Measurements from ENCODE around the gene KCNH1.
"Not testable (repeated sequence)": the region's sequence is repeated elsewhere in the genome, so short reads cannot be mapped to it uniquely, and the experiment has no call there.

Gene KCNH1

GRCh38 chr1:210978316-210978973 lies 155.5 kb downstream of the KCNH1 start:
- Histone ChIP-seq H3K36me3 (ENCODE audit: control insufficient read depth, insufficient read depth, low read length) (no peaks in the 10 kb centered on the region), H3K4me3 (ENCODE audit: insufficient read depth, low read depth, low read length) (no peak overlapping the region), H3K27ac (ENCODE audit: insufficient read depth, low read depth, low read length, poor library complexity, severe bottlenecking) (no peak overlapping the region), H3K4me1 (ENCODE audit: control insufficient read depth, insufficient read depth, low read length) (no peaks in the 10 kb centered on the region), H3K27me3 (ENCODE audit: control insufficient read depth, insufficient read depth, low read length, poor library complexity, severe bottlenecking) (no peaks in the 10 kb centered on the region), H3K9me3 (ENCODE audit: control insufficient read depth, low read length) (no peaks in the 10 kb centered on the region)
- WGBS, 2 experiments = 91 to 95% methylated on average over 3 to 6 of the region's 6 CpGs

DNA sequence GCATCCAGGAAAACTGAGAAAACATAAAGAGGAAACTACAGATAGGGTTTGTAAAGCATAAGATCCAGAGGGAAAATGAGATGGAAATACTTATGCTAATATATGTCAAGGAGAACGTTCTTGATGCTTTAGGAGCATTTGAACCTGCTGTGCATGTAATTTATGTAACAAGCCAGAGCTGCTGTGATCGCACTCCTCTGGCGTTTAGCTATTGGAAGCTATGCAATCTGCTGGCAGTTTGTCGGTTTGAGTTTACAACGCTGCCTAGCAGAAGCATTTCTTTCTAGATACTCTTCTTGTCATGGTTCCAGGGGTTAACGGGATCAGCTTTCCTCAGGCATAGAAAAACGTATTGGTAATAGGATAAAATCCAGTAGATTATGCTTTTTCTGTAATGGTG lies 182.7 kb downstream of the KCNH1 start:
- Histone ChIP-seq H3K9me3 (ENCODE audit: control insufficient read depth, low read length) (no peaks in the 10 kb centered on the region), H3K27ac (ENCODE audit: insufficient read depth, low read depth, low read length, poor library complexity, severe bottlenecking) (no peak overlapping the region), H3K4me1 (ENCODE audit: control insufficient read depth, insufficient read depth, low read length) (no peaks in the 10 kb centered on the region), H3K36me3 (ENCODE audit: control insufficient read depth, insufficient read depth, low read length) (no peaks in the 10 kb centered on the region), H3K4me3 (ENCODE audit: insufficient read depth, low read depth, low read length) (no peak overlapping the region), H3K27me3 (ENCODE audit: control insufficient read depth, insufficient read depth, low read length, poor library complexity, severe bottlenecking) (no peaks in the 10 kb centered on the region)
- WGBS, 2 experiments = 80 to 83% methylated on average over 6 to 7 of the region's 7 CpGs

GRCh38 chr1:210949940-210950546 lies 183.9 kb downstream of the KCNH1 start:
- not testable (repeated sequence) for H3K4me1 ChIP-seq (ENCODE audit: control insufficient read depth, insufficient read depth, low read length); H3K27me3 ChIP-seq (ENCODE audit: control insufficient read depth, insufficient read depth, low read length, poor library complexity, severe bottlenecking)

GRCh38 chr1:210949489-210949888 lies 184.5 kb downstream of the KCNH1 start:
- H3K27ac ChIP-seq (ENCODE audit: insufficient read depth, low read depth, low read length, poor library complexity, severe bottlenecking) = no peak overlapping the region
- no peaks in the 10 kb centered on the region for H3K36me3 ChIP-seq (ENCODE audit: control insufficient read depth, insufficient read depth, low read length)
- H3K9me3 ChIP-seq (ENCODE audit: control insufficient read depth, low read length) = no peaks in the 10 kb centered on the region
- no peak overlapping the region for H3K4me3 ChIP-seq (ENCODE audit: insufficient read depth, low read depth, low read length)
- no peaks in the 10 kb centered on the region for H3K27me3 ChIP-seq (ENCODE audit: control insufficient read depth, insufficient read depth, low read length, poor library complexity, severe bottlenecking)
- no peaks in the 10 kb centered on the region for H3K4me1 ChIP-seq (ENCODE audit: control insufficient read depth, insufficient read depth, low read length)
- WGBS, 2 experiments = 90 to 91% methylated on average over 7 of the region's 7 CpGs

More at GRCh38 chr1:210949940-210950546, 183.9 kb downstream of the KCNH1 start:
- H3K9me3 ChIP-seq (ENCODE audit: control insufficient read depth, low read length); H3K4me3 ChIP-seq (ENCODE audit: insufficient read depth, low read depth, low read length); H3K27ac ChIP-seq (ENCODE audit: insufficient read depth, low read depth, low read length, poor library complexity, severe bottlenecking); H3K36me3 ChIP-seq (ENCODE audit: control insufficient read depth, insufficient read depth, low read length): not testable (repeated sequence)
- WGBS, 2 experiments = no CpG with 5 or more reads among the region's 2 CpGs

DNA sequence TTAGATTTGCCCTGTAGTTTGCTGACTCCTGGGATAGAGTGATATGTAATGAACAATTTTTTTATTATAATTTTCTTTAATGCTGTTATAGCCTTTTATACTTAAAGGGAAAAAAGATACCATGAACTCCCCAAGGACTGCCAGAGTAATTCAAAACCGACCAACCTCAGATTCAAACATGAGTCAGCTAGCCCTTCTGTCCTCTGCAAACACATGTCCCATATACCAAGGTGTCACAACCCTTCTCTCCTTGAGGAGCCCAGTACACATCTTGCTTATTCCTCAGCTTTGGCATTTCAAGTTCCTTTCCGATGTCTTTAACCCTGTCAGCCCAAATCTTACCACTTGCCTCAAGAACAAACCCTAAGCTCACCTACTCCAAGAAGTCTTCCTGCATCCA lies 184.9 kb downstream of the KCNH1 start:
- no peaks in the 10 kb centered on the region for H3K9me3 ChIP-seq (ENCODE audit: control insufficient read depth, low read length)
- no peak overlapping the region for H3K27ac ChIP-seq (ENCODE audit: insufficient read depth, low read depth, low read length, poor library complexity, severe bottlenecking)
- H3K27me3 ChIP-seq (ENCODE audit: control insufficient read depth, insufficient read depth, low read length, poor library complexity, severe bottlenecking) = no peaks in the 10 kb centered on the region
- H3K4me3 ChIP-seq (ENCODE audit: insufficient read depth, low read depth, low read length) = no peak overlapping the region
- no peaks in the 10 kb centered on the region for H3K36me3 ChIP-seq (ENCODE audit: control insufficient read depth, insufficient read depth, low read length)
- no peaks in the 10 kb centered on the region for H3K4me1 ChIP-seq (ENCODE audit: control insufficient read depth, insufficient read depth, low read length)
- WGBS, 2 experiments = 90 to 91% methylated on average over 2 of the region's 2 CpGs

GRCh38 chr1:210944252-210944651 lies 189.7 kb downstream of the KCNH1 start:
- H3K27ac ChIP-seq (ENCODE audit: insufficient read depth, low read depth, low read length, poor library complexity, severe bottlenecking) = no peak overlapping the region
- H3K36me3 ChIP-seq (ENCODE audit: control insufficient read depth, insufficient read depth, low read length) = no peaks in the 10 kb centered on the region
- H3K4me1 ChIP-seq (ENCODE audit: control insufficient read depth, insufficient read depth, low read length) = no peaks in the 10 kb centered on the region
- H3K4me3 ChIP-seq (ENCODE audit: insufficient read depth, low read depth, low read length) = no peak overlapping the region
- 46% methylated on average over 2 of the region's 2 CpGs for WGBS, 2 experiments
- H3K9me3 ChIP-seq (ENCODE audit: control insufficient read depth, low read length) = no peaks in the 10 kb centered on the region
- no peaks in the 10 kb centered on the region for H3K27me3 ChIP-seq (ENCODE audit: control insufficient read depth, insufficient read depth, low read length, poor library complexity, severe bottlenecking)

DNA sequence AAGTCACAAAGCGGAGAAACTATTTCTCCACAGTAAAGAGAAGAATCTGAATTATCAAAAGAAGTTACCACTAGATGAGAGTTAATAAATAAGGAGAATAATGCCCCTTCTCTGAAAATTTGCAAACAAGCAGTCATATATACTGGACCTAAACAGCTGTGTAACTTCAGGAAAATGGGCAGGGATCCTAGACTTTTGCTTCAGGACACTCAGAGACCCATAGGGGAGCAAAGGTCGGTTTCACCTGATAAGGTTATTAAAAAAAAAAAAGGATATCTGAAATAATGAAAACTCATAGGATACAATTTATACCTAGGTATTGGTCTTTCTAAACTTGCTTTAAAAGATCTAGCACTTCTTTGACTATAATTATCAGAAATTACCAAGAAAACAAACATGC lies 191.4 kb downstream of the KCNH1 start:
- H3K4me1 ChIP-seq (ENCODE audit: control insufficient read depth, insufficient read depth, low read length) = no peaks in the 10 kb centered on the region
- WGBS, 2 experiments = 80 to 85% methylated on average over 1 to 2 of the region's 2 CpGs
- no peaks in the 10 kb centered on the region for H3K36me3 ChIP-seq (ENCODE audit: control insufficient read depth, insufficient read depth, low read length)

DNA sequence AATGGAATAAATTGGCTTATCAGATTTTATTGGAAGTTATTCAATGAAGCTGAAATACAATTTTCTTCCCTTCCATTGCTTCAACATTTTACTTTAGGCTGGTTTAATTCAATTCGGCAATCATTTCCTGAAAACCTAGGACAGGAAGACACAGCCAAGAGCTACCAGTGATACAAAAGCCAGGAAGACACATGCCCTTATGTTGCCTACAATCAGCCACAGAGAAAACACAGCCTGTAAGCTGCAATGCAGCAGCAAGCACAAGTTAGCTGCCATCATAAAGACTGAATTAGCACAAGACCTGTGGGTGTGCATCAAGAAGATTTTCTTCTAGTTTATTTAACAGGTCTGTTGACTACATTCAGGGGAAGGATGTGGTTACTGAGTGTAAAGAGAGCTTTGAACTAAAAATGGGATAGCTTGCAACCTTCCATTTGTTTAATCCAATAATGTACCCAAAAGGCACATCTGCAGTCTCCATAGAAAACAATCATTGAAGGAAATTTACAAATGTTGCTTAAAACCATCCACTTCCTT lies 193.8 kb downstream of the KCNH1 start:
- H3K4me3 ChIP-seq (ENCODE audit: insufficient read depth, low read depth, low read length) = no peak overlapping the region
- H3K27me3 ChIP-seq (ENCODE audit: control insufficient read depth, insufficient read depth, low read length, poor library complexity, severe bottlenecking) = no peaks in the 10 kb centered on the region
- H3K36me3 ChIP-seq (ENCODE audit: control insufficient read depth, insufficient read depth, low read length) = no peaks in the 10 kb centered on the region
- H3K27ac ChIP-seq (ENCODE audit: insufficient read depth, low read depth, low read length, poor library complexity, severe bottlenecking) = no peak overlapping the region
- H3K9me3 ChIP-seq (ENCODE audit: control insufficient read depth, low read length) = no peaks in the 10 kb centered on the region
- 88 to 95% methylated on average over 1 of the region's 1 CpG for WGBS, 2 experiments
- H3K4me1 ChIP-seq (ENCODE audit: control insufficient read depth, insufficient read depth, low read length) = no peaks in the 10 kb centered on the region

More for the DNA sequence above, 191.4 kb downstream of the KCNH1 start:
- Histone ChIP-seq H3K27me3 (ENCODE audit: control insufficient read depth, insufficient read depth, low read length, poor library complexity, severe bottlenecking) (no peaks in the 10 kb centered on the region), H3K4me3 (ENCODE audit: insufficient read depth, low read depth, low read length) (no peak overlapping the region), H3K9me3 (ENCODE audit: control insufficient read depth, low read length) (no peaks in the 10 kb centered on the region), H3K27ac (ENCODE audit: insufficient read depth, low read depth, low read length, poor library complexity, severe bottlenecking) (no peak overlapping the region)

DNA sequence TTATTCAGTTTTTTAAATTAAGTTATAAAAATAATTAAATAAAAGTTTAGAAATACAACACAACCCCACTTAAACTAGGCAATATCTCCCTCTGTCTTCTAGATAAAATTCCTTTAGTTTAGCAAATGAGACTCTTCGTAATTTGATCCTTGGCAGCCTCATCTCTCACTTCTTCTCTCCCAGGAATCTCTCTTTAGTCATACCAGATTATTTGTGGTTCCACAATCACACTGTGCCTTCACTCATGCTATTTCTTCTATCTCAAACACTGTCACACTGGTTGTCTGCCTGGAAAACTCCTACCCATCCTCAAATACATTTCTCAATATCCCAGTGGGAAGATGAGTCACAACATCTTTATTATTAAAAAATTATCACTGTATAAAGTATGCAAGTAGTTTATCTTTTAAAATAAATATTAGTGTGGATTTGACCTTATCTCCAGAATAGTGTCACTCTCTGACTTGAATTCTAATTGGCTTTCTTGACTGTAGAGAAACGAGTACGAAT lies 195.5 kb downstream of the KCNH1 start:
- H3K4me1 ChIP-seq (ENCODE audit: control insufficient read depth, insufficient read depth, low read length) = no peaks in the 10 kb centered on the region
- WGBS, 2 experiments = 97% methylated on average over 3 of the region's 3 CpGs
- H3K4me3 ChIP-seq (ENCODE audit: insufficient read depth, low read depth, low read length) = no peak overlapping the region
- no peaks in the 10 kb centered on the region for H3K9me3 ChIP-seq (ENCODE audit: control insufficient read depth, low read length)
- H3K27ac ChIP-seq (ENCODE audit: insufficient read depth, low read depth, low read length, poor library complexity, severe bottlenecking) = no peak overlapping the region
- H3K36me3 ChIP-seq (ENCODE audit: control insufficient read depth, insufficient read depth, low read length) = no peaks in the 10 kb centered on the region
- H3K27me3 ChIP-seq (ENCODE audit: control insufficient read depth, insufficient read depth, low read length, poor library complexity, severe bottlenecking) = no peaks in the 10 kb centered on the region

GRCh38 chr1:210937846-210938245 lies 196.1 kb downstream of the KCNH1 start:
- Histone ChIP-seq H3K36me3 (ENCODE audit: control insufficient read depth, insufficient read depth, low read length) (no peaks in the 10 kb centered on the region), H3K27ac (ENCODE audit: insufficient read depth, low read depth, low read length, poor library complexity, severe bottlenecking) (no peak overlapping the region), H3K4me3 (ENCODE audit: insufficient read depth, low read depth, low read length) (no peak overlapping the region), H3K4me1 (ENCODE audit: control insufficient read depth, insufficient read depth, low read length) (no peaks in the 10 kb centered on the region), H3K9me3 (ENCODE audit: control insufficient read depth, low read length) (no peaks in the 10 kb centered on the region), H3K27me3 (ENCODE audit: control insufficient read depth, insufficient read depth, low read length, poor library complexity, severe bottlenecking) (no peaks in the 10 kb centered on the region)

Measured in ectodermal cell (in vitro differentiated cells).